Activated naive CD4-positive, alpha-beta T cell treated with anti-CD3 and anti-CD28 coated beads for 36 hours (primary cell): ENCODE data around the gene GALR1. TPM values are rescaled to one million over a fixed set of nuclear protein-coding genes. Genes with fewer than 3 reads are reported as not detected.

ENCODE experiments used
- total RNA-seq, 2 experiments: library from RNA; stranded (reverse); gene quantifications; one replicate each; pipeline ENCODE4 v1.2.3, GENCODE V29; 2021

Gene GALR1
- total RNA-seq, 2 experiments from 2014 or later: not detected

Other genes starting within 250 kb of the GALR1 start
- 10 to 100 TPM; 35.9 to 36.6 TPM for gene MBP, start 117.1 kb upstream of the GALR1 start, total RNA-seq